ENCODE results near the gene MPV17. TPM values are rescaled to one million over a fixed set of nuclear protein-coding genes. Genes with fewer than 3 reads are reported as not detected.

Gene MPV17
- total RNA-seq, 1 donor from 2014 or later, result 69.3 TPM

Other genes with a start within 250 kb of the MPV17 start
- gene EMILIN1, start 244.5 kb downstream of the MPV17 start, total RNA-seq, result 21.0 TPM
- gene KHK, start 236.3 kb downstream of the MPV17 start, total RNA-seq, result 1.1 TPM
- 0.48 TPM for gene CGREF1, start 204.0 kb downstream of the MPV17 start, total RNA-seq
- 1.1 TPM for gene ABHD1, start 199.3 kb downstream of the MPV17 start, total RNA-seq
- gene PREB, start 188.5 kb downstream of the MPV17 start, total RNA-seq, result 40.4 TPM
- not detected for gene PRR30, start 183.7 kb downstream of the MPV17 start, total RNA-seq
- gene TCF23, start 174.1 kb downstream of the MPV17 start, total RNA-seq, result not detected
- 131 TPM for gene ATRAID, start 111.1 kb downstream of the MPV17 start, total RNA-seq
- gene SLC5A6, start 110.8 kb downstream of the MPV17 start, total RNA-seq, result 11.4 TPM
- 11.0 TPM for gene CAD, start 105.7 kb downstream of the MPV17 start, total RNA-seq
- 10.2 TPM for gene SLC30A3, start 60.0 kb downstream of the MPV17 start, total RNA-seq
- gene DNAJC5G, start 47.7 kb downstream of the MPV17 start, total RNA-seq, result 1.6 TPM
- gene TRIM54, start 40.7 kb downstream of the MPV17 start, total RNA-seq, result 218 TPM
- gene UCN, start 14.7 kb downstream of the MPV17 start, total RNA-seq, result 2.1 TPM
- 23.9 TPM for gene GTF3C2, start 33.7 kb upstream of the MPV17 start, total RNA-seq
- gene EIF2B4, start 47.2 kb upstream of the MPV17 start, total RNA-seq, result 34.9 TPM
- 80.3 TPM for gene SNX17, start 47.5 kb upstream of the MPV17 start, total RNA-seq
- gene ZNF513, start 57.6 kb upstream of the MPV17 start, total RNA-seq, result 10.6 TPM
- gene PPM1G, start 86.5 kb upstream of the MPV17 start, total RNA-seq, result 32.0 TPM
- 64.6 TPM for gene NRBP1, start 105.5 kb upstream of the MPV17 start, total RNA-seq
- gene KRTCAP3, start 119.3 kb upstream of the MPV17 start, total RNA-seq, result not detected
- 18.7 TPM for gene IFT172, start 166.6 kb upstream of the MPV17 start, total RNA-seq
- 3.0 TPM for gene FNDC4, start 172.1 kb upstream of the MPV17 start, total RNA-seq
- gene GCKR, start 173.7 kb upstream of the MPV17 start, total RNA-seq, result not detected